Breast epithelium (tissue), 4 donors: ENCODE data around the gene SLC37A3. TPM values are rescaled to one million over a fixed set of nuclear protein-coding genes. Genes with fewer than 3 reads are reported as not detected.
"Not testable (repeated sequence)": the region's sequence is repeated elsewhere in the genome, so short reads cannot be mapped to it uniquely, and the experiment has no call there.

Experiments
- DNase-seq, 2 donors: peaks; one replicate each; pipeline ENCODE4 v3.0.0-alpha.2; 2019; ENCODE audit warnings: low spot score in 2 of 2
- H3K27ac ChIP-seq, 2 donors: fragments of 200-600 bp; sonication (generic) in 1 of 2; one replicate each; pipeline ENCODE4 v1.5.1; 2016 to 2019; ENCODE audit warnings: mild to moderate bottlenecking in 1 of 2
- H3K27me3 ChIP-seq, 2 donors: fragments of 200-600 bp; sonication (generic) in 1 of 2; one replicate each; pipeline versions ENCODE4 v1.5.1 to v1.6.0; 2017 to 2019; ENCODE audit warnings: control low read depth in 1 of 2, mild to moderate bottlenecking in 1 of 2
- H3K36me3 ChIP-seq: fragments of 200-600 bp; one replicate; pipeline ENCODE4 v1.5.1; 2019
- H3K4me1 ChIP-seq, 2 donors: fragments of 200-600 bp; sonication (generic); one replicate each; pipeline ENCODE4 v1.5.1; 2016 to 2019; ENCODE audit warnings: control low read depth in 1 of 2
- H3K4me3 ChIP-seq, 3 donors: fragments of 200-600 bp; sonication (generic); 1 replicate in 2 of 3; 2 replicates in 1 of 3; pipeline ENCODE4 v1.5.1; 2016 to 2019; ENCODE audit warnings: mild to moderate bottlenecking in 3 of 3, moderate library complexity in 2 of 3
- H3K9me3 ChIP-seq, 2 donors: fragments of 200-600 bp; sonication (generic) in 1 of 2; one replicate each; pipeline ENCODE4 v1.5.1; 2016 to 2019; ENCODE audit warnings: control low read depth in 1 of 2
- CTCF ChIP-seq, 3 donors: fragments of 450-650 bp; IDR thresholded peaks; one replicate each; pipeline ENCODE4 v1.5.1; 2016 to 2017; ENCODE audit warnings: antibody characterized with exemption in 3 of 3, mild to moderate bottlenecking in 3 of 3, moderate library complexity in 3 of 3
- POLR2A ChIP-seq: fragments of 450-650 bp; IDR thresholded peaks from one replicate; pipeline ENCODE4 v1.6.1; 2016; ENCODE audit warnings: antibody characterized with exemption, mild to moderate bottlenecking, moderate library complexity
- POLR2AphosphoS5 ChIP-seq, 3 donors: sonication (generic); formaldehyde crosslinking; IDR thresholded peaks; one replicate each; pipeline ENCODE4 v1.6.1; 2017; ENCODE audit warnings: antibody characterized with exemption in 3 of 3
- intact Hi-C: fragments of 100-400 bp; cut with DNase I; formaldehyde crosslinking; loops from one replicate; pipeline ENCODE4 v1.15.1; 2023; ENCODE audit warnings: low total_unique reads
- total RNA-seq, 3 donors: library from RNA; depleted of rRNA; stranded (reverse); fragments of >200 nt; gene quantifications; one replicate each; pipeline ENCODE4 v1.1.0, GENCODE V29; 2016

SLC37A3 gene
- total RNA-seq, 3 donors from 2014 or later = 64.0 to 89.8 (median 79.3) TPM

GRCh38 chr7:140315498-140316164 is 82.7 kb downstream of the SLC37A3 start:
- Histone ChIP-seq H3K4me1 (peaks cover 0 to 5% of the 10 kb centered on the region in 2 donors), H3K27ac (peak overlapping the region; percentile 79 to 89), H3K9me3 (no peaks in the 10 kb centered on the region), H3K4me3 (peak overlapping the region; percentile 17 to 33 (median 23)), H3K36me3 (no peaks in the 10 kb centered on the region), H3K27me3 (no peaks in the 10 kb centered on the region)
- intact Hi-C loops = no loop called here
- no peak for DNase-seq
- TF ChIP-seq POLR2A (no peak), CTCF (IDR thresholded peaks at IDR 0.05) (no peak), POLR2AphosphoS5 (IDR thresholded peaks at IDR 0.05) (no peak)

DNA sequence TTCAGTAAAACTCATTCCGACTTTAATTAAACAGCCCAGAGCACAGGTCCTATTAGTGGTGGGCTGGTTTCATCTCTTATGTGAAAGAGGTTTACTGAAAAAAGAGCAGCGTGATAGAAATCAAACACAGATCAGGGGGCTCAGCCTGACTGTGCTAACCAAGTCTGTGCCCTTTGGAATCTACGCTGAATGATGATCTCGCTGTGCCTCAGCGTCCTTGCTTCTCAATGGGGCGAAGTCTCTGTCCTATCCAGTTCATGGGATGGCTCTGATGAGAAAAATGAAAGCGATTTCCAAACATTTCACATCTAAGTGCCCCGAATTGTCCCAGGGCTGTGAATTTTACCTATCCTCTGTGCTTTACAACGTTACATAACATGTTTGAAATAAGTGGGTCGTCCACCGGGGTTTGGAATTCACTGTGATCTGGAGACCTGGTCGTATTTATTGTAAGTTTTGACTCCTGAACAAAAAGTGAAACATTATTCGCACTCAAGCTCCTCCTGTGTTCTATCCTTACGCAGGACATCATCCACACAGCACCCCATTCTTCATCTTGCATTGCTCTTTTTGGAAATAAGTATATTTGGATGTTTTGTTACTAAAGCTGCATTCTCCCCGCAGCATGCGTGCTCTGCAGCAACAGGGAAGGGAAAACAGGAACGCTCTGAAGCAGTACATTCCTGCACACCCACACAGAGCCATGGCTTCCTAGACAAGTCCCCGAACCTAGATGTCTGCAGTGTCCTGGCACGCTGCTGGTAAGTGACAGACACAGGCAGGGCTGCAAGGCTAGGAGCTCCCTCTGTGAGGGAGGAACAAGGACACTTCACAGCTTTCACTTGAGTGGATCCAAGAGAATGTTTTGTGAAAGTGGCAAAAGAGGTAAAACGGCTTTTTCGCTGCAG is 83.5 kb downstream of the SLC37A3 start:
- peak in 1 of 3 donors; percentile 25 for TF ChIP-seq POLR2AphosphoS5 (IDR thresholded peaks at IDR 0.05)
- no peak for TF ChIP-seq CTCF (IDR thresholded peaks at IDR 0.05)
- intact Hi-C loops = no loop called here
- H3K36me3 ChIP-seq = no peaks in the 10 kb centered on the region
- H3K4me1 ChIP-seq = peaks cover 0 to 5% of the 10 kb centered on the region in 2 donors
- H3K4me3 ChIP-seq = peak overlapping the region in 2 of 3 donors; percentile 23 to 33
- H3K27me3 ChIP-seq = no peaks in the 10 kb centered on the region
- peak overlapping the region; percentile 79 to 89 for H3K27ac ChIP-seq
- no peak for DNase-seq
- H3K9me3 ChIP-seq = no peaks in the 10 kb centered on the region

DNA sequence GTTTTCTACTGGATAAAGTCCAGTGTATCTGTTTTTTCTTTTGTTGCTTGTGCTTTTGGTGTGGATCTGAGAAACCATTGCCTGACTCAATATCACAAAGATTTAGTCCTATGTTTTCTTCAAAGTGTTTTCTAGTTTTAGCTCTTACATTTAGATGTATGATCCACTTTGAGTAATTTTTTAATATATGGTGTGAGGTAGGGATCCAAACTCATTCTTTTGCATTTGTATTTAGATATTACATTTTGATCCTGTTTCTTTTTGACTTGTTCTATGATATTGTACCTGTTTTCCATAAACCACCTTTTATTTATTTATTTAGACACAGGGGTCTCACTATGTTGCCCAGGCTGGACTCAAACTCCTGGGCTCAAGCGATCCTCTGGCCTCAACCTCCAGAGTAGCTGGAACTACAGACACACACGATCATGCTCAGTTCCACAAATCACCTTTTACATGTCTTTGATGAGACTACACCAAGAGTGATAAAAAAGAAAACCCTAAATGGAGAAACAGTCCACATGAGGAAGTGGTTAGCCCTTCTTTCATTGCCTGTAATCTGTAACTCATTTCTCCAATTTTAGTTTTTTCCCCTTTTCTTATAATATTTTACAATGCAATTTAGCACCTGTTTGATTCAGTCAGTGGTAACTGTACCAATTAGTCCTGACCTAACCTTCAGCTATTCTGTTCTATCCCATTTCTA is 86.0 kb downstream of the SLC37A3 start:
- intact Hi-C loops = no loop called here
- peaks cover 0 to 5% of the 10 kb centered on the region in 2 donors for H3K4me1 ChIP-seq
- no peaks in the 10 kb centered on the region for H3K27me3 ChIP-seq
- no peak overlapping the region for H3K27ac ChIP-seq
- TF ChIP-seq POLR2A = no peak
- no peak for TF ChIP-seq CTCF (IDR thresholded peaks at IDR 0.05)
- TF ChIP-seq POLR2AphosphoS5 (IDR thresholded peaks at IDR 0.05) = no peak
- H3K9me3 ChIP-seq = no peaks in the 10 kb centered on the region
- no peak overlapping the region for H3K4me3 ChIP-seq
- no peak for DNase-seq
- no peaks in the 10 kb centered on the region for H3K36me3 ChIP-seq

DNA sequence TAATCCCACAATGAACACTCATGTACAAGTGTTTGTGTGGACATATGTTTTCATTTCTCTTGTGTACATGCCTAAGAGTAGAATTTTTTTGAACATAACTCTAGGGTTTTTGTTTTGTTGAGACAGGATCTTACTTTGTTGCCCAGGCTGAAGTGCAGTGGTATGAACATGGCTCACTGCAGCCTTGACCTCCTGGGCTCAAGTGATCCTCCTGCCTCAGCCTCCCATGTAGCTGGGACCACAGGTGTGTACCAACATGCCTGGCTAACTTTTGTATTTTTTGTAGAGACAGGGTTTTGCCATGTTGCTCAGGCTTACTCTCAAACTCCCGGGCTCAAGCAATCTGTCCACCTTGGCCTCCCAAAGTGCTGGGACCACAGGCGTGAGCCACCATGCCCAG is 87.2 kb downstream of the SLC37A3 start:
- H3K4me1 ChIP-seq, DNase-seq, H3K27ac ChIP-seq, H3K4me3 ChIP-seq, H3K9me3 ChIP-seq, intact Hi-C loops, H3K36me3 ChIP-seq, H3K27me3 ChIP-seq: not testable (repeated sequence)

DNA sequence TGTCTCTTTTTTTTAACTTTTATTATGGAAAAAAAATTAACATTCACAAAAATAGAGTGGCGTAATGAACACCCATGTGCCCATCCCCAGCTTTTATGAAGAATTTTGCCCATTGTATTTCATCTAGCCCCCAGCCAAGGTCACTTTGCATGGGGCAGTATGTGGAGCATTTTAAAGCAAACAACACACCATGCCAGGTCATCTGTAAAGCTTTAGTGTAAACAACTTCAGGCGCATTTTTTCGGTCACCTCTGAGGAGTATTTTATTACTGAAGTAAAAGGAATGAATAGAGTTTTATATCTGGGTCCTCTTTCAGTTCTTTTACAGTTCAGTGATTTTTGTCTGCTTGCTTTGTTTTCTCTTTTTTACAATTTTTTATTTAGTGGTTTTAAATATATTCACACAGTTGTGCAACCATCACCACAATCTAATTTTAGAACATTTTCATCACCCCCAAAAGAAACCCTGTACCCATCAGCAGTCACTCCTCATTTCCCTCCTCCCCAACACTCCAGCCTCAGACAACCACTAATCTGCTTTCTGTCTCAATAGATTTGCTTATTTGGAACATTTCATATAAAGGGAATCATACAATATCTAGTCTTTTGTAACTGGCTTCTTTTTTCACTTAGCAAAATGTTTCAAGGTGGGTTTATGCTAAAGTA is 87.9 kb downstream of the SLC37A3 start:
- DNase-seq = no peak
- intact Hi-C loops = no loop called here
- Histone ChIP-seq H3K27ac (no peak overlapping the region), H3K36me3 (no peaks in the 10 kb centered on the region), H3K9me3 (no peaks in the 10 kb centered on the region), H3K4me1 (no peaks in the 10 kb centered on the region), H3K27me3 (no peaks in the 10 kb centered on the region), H3K4me3 (no peak overlapping the region)
- TF ChIP-seq POLR2A = no peak
